ENCODE measurements around the gene KRTAP10-9.

Gene KRTAP10-9

GRCh38 chr21:44615911-44616590 lies 10.8 kb upstream of the KRTAP10-9 start:
- no peak for ATAC-seq
- TF ChIP-seq ZNF8 (CRISPR knock-in tag; IDR thresholded peaks at IDR 0.05) (no peak), GLIS3 (CRISPR knock-in tag; IDR thresholded peaks at IDR 0.05) (no peak), ARNTL (CRISPR knock-in tag; IDR thresholded peaks at IDR 0.05; ENCODE audit: borderline replicate concordance, low read depth) (no peak), PATZ1 (CRISPR knock-in tag; IDR thresholded peaks at IDR 0.05; ENCODE audit: borderline replicate concordance) (no peak)

- TF ChIP-seq ARNTL (CRISPR knock-in tag; IDR thresholded peaks at IDR 0.05; ENCODE audit: borderline replicate concordance, low read depth) (no peak), ZNF70 (CRISPR knock-in tag; IDR thresholded peaks at IDR 0.05) (no peak), RARB (CRISPR knock-in tag; IDR thresholded peaks at IDR 0.05) (no peak), TCF4 (CRISPR knock-in tag; IDR thresholded peaks at IDR 0.05; ENCODE audit: borderline replicate concordance) (no peak), ESRRG (CRISPR knock-in tag; IDR thresholded peaks at IDR 0.05) (no peak), CREB5 (CRISPR knock-in tag; IDR thresholded peaks at IDR 0.05; ENCODE audit: low read depth) (no peak), ZC3H10 (CRISPR knock-in tag; IDR thresholded peaks at IDR 0.05) (no peak), GLIS3 (CRISPR knock-in tag; IDR thresholded peaks at IDR 0.05) (no peak), ZNF565 (CRISPR knock-in tag; conservative IDR thresholded peaks at IDR 0.05; ENCODE audit: low read depth) (no peak), ZNF8 (CRISPR knock-in tag; IDR thresholded peaks at IDR 0.05) (no peak), TOX (CRISPR knock-in tag; IDR thresholded peaks at IDR 0.05; ENCODE audit: borderline replicate concordance) (no peak), PPARA (CRISPR knock-in tag; IDR thresholded peaks at IDR 0.05; ENCODE audit: borderline replicate concordance) (no peak), ZFP3 (CRISPR knock-in tag; IDR thresholded peaks at IDR 0.05) (no peak), TSHZ2 (CRISPR knock-in tag; IDR thresholded peaks at IDR 0.05) (no peak)
- ATAC-seq, result no peak
Observed at GRCh38 chr21:44616591-44616926, 10.3 kb upstream of the KRTAP10-9 start.

GRCh38 chr21:44617071-44617501 lies 9.8 kb upstream of the KRTAP10-9 start:
- TF ChIP-seq ZNF565 (CRISPR knock-in tag; conservative IDR thresholded peaks at IDR 0.05; ENCODE audit: low read depth) (no peak), ISL1 (CRISPR knock-in tag; IDR thresholded peaks at IDR 0.05) (no peak), ZFP3 (CRISPR knock-in tag; IDR thresholded peaks at IDR 0.05) (no peak), SNAI2 (CRISPR knock-in tag; IDR thresholded peaks at IDR 0.05) (no peak), PPARA (CRISPR knock-in tag; IDR thresholded peaks at IDR 0.05; ENCODE audit: borderline replicate concordance) (no peak), GLIS3 (CRISPR knock-in tag; IDR thresholded peaks at IDR 0.05) (no peak), CSDC2 (CRISPR knock-in tag; IDR thresholded peaks at IDR 0.05) (no peak), BACH2 (CRISPR knock-in tag; IDR thresholded peaks at IDR 0.05; ENCODE audit: borderline replicate concordance) (no peak), ZNF70 (CRISPR knock-in tag; IDR thresholded peaks at IDR 0.05) (no peak), ARNTL (CRISPR knock-in tag; IDR thresholded peaks at IDR 0.05; ENCODE audit: borderline replicate concordance, low read depth) (no peak), POU6F1 (CRISPR knock-in tag; IDR thresholded peaks at IDR 0.05; ENCODE audit: borderline replicate concordance, low read depth) (no peak), TCF4 (CRISPR knock-in tag; IDR thresholded peaks at IDR 0.05; ENCODE audit: borderline replicate concordance) (no peak)

GRCh38 chr21:44618504-44618903 lies 8.4 kb upstream of the KRTAP10-9 start:
- no peak for TF ChIP-seq SNAI2 (CRISPR knock-in tag; IDR thresholded peaks at IDR 0.05)
- peak; percentile 51; the same call in 1 of the 3 replicates for ATAC-seq

More at GRCh38 chr21:44617071-44617501, 9.8 kb upstream of the KRTAP10-9 start:
- ATAC-seq, result no peak

All from SK-N-SH treated with all-trans-retinoic acid at 6 μM for 48 hours (cell line).